Ovary (tissue), 3 donors: ENCODE results near the gene UFD1.

Source experiments
- CTCF ChIP-seq, 3 donors: fragments of 450-650 bp in 2 of 3; fragments of 200-600 bp in 1 of 3; IDR thresholded peaks; one replicate each; pipeline versions ENCODE4 v1.5.1 to v1.8.0; 2016 to 2022; ENCODE audit warnings: antibody characterized with exemption in 3 of 3, mild to moderate bottlenecking in 1 of 3
- EP300 ChIP-seq: sonication (generic); formaldehyde crosslinking; IDR thresholded peaks from one replicate; pipeline ENCODE4 v1.6.1; 2017; ENCODE audit warnings: antibody characterized with exemption
- POLR2A ChIP-seq: fragments of 450-650 bp; IDR thresholded peaks from one replicate; pipeline ENCODE4 v1.6.1; 2017; ENCODE audit warnings: antibody characterized with exemption, mild to moderate bottlenecking, moderate library complexity
- donor health status: DM: no; HTN: no; CAD: no.

- TF ChIP-seq CTCF (IDR thresholded peaks at IDR 0.05) (no peak), EP300 (no peak), POLR2A (no peak)
Measured at GRCh38 chr22:19466848-19467752, 11.9 kb downstream of the UFD1 start.
